A549 (cell line): ENCODE data around the gene CRB2. TPM values are rescaled to one million over a fixed set of nuclear protein-coding genes. Genes with fewer than 3 reads are reported as not detected.

Source experiments
- ATAC-seq, 2 experiments: fragments of 200-7000 bp in 1 of 2; fragments of >200 bp in 1 of 2; cut with Nextera tagmentation in 1 of 2; cut with Tn5 transposase in 1 of 2; 3 replicates each; pipeline versions ENCODE4 v1.8.0 to v1.9.1; 2018 to 2020; ENCODE audit warnings: mild to moderate bottlenecking in 1 of 2, moderate library complexity in 1 of 2
- CTCF ChIA-PET: fragments of 300-600 bp; sonication (Branson Sonifier 250); formaldehyde crosslinking; extraction: SDS; loops from one replicate; lab custom pipeline; 2021; ENCODE audit warnings: antibody characterized with exemption, inconsistent platforms; lab: Yijun Ruan, JAX
- POLR2A ChIA-PET: fragments of 350-600 bp; formaldehyde crosslinking; extraction: SDS; loops from one replicate; lab custom pipeline; 2021; ENCODE audit warnings: antibody characterized with exemption, inconsistent platforms; lab: Yijun Ruan, JAX
- DNase-seq, 2 experiments: peaks; one replicate each; pipeline versions ENCODE4 v3.0.0 to v3.0.0-alpha.2; 2011 to 2016; ENCODE audit warnings: low read depth in 1 of 2, low spot score in 1 of 2
- FAIRE-seq: peaks from 2 replicates; lab custom pipeline; 2011; peaks lifted over from hg19 to GRCh38; lab: Jason Lieb, UNC
- H3K27ac ChIP-seq, 2 experiments: fragments of >200 bp; sonication (Bioruptor Twin); formaldehyde crosslinking; 3 replicates each; pipeline ENCODE4 v1.5.1; 2016 to 2017
- H3K4me1 ChIP-seq: fragments of >200 bp; sonication (Bioruptor Twin); formaldehyde crosslinking; 3 replicates; pipeline ENCODE4 v1.6.1; 2016
- H3K4me2 ChIP-seq: fragments of >200 bp; sonication (Bioruptor Twin); formaldehyde crosslinking; 3 replicates; pipeline ENCODE4 v1.6.1; 2016
- H3K4me3 ChIP-seq: fragments of >200 bp; sonication (Bioruptor Twin); formaldehyde crosslinking; 3 replicates; pipeline ENCODE4 v1.5.1; 2016
- H3K9me3 ChIP-seq: fragments of >200 bp; sonication (Bioruptor Twin); formaldehyde crosslinking; 3 replicates; pipeline ENCODE4 v1.6.1; 2016
- ATOH8 ChIP-seq: fragments of 250-450 bp; sonication (Bioruptor Pico); IDR thresholded peaks from 2 replicates; pipeline ENCODE4 v1.5.0; 2020; ENCODE audit warnings: low read depth, mild to moderate bottlenecking, moderate library complexity
- BHLHE40 ChIP-seq: IDR thresholded peaks from 2 replicates; pipeline ENCODE4 v1.6.1; 2012; ENCODE audit warnings: low read depth, low read length, inconsistent platforms
- CEBPB ChIP-seq, 2 experiments: fragments of >200 bp in 1 of 2; sonication (Bioruptor Twin) in 1 of 2; formaldehyde crosslinking in 1 of 2; IDR thresholded peaks; 2 replicates each; pipeline ENCODE4 v1.6.1; 2012 to 2016
- CHD2 ChIP-seq: fragments of 150-350 bp; IDR thresholded peaks from 2 replicates; pipeline ENCODE4 v1.6.1; 2014; ENCODE audit warnings: low read length; ENCODE audit not compliant: partially characterized antibody
- CHD4 ChIP-seq: fragments of 200-600 bp; sonication (generic); IDR thresholded peaks from 2 replicates; pipeline ENCODE4 v1.6.1; 2016; ENCODE audit warnings: antibody characterized with exemption, mild to moderate bottlenecking, borderline replicate concordance
- E2F6 ChIP-seq: IDR thresholded peaks from 2 replicates; pipeline ENCODE4 v1.6.1; 2012; ENCODE audit warnings: low read depth, borderline replicate concordance
- EHF ChIP-seq: fragments of 250-450 bp; sonication (Bioruptor Pico); IDR thresholded peaks from 2 replicates; pipeline ENCODE4 v1.5.0; 2020; ENCODE audit warnings: mild to moderate bottlenecking
- FOSB ChIP-seq: fragments of 250-450 bp; sonication (Bioruptor Pico); IDR thresholded peaks from 2 replicates; pipeline ENCODE4 v1.5.0; 2020; ENCODE audit warnings: mild to moderate bottlenecking, moderate library complexity
- FOXS1 ChIP-seq: fragments of 250-450 bp; sonication (Bioruptor Pico); IDR thresholded peaks from 2 replicates; pipeline ENCODE4 v1.5.0; 2020; ENCODE audit warnings: mild to moderate bottlenecking, moderate library complexity
- HEYL ChIP-seq: fragments of 250-450 bp; sonication (Bioruptor Pico); IDR thresholded peaks from 2 replicates; pipeline ENCODE4 v1.8.0; 2021; ENCODE audit warnings: mild to moderate bottlenecking, moderate library complexity
- HMGXB4 ChIP-seq: fragments of 250-450 bp; sonication (Bioruptor Pico); IDR thresholded peaks from 2 replicates; pipeline ENCODE4 v1.5.0; 2021; ENCODE audit warnings: mild to moderate bottlenecking, moderate library complexity, borderline replicate concordance
- JUN ChIP-seq, 2 experiments: fragments of >200 bp; sonication (Bioruptor Twin); formaldehyde crosslinking; IDR thresholded peaks; 2 replicates in 1 of 2; 3 replicates in 1 of 2; pipeline ENCODE4 v1.6.1; 2016 to 2017
- MAFK ChIP-seq: fragments of 450-650 bp; IDR thresholded peaks from 2 replicates; pipeline ENCODE4 v1.6.1; 2014; ENCODE audit not compliant: partially characterized antibody
- MAX ChIP-seq: IDR thresholded peaks from 2 replicates; pipeline ENCODE4 v1.6.1; 2012
- MYC ChIP-seq: IDR thresholded peaks from 2 replicates; pipeline ENCODE4 v1.6.1; 2012; ENCODE audit warnings: mild to moderate bottlenecking, inconsistent platforms, low read length, improper control_type of control experiment, borderline replicate concordance
- NFE2L2 ChIP-seq: fragments of 150-350 bp; conservative IDR thresholded peaks from 2 replicates; pipeline ENCODE4 v1.6.1; 2014; ENCODE audit warnings: low read length
- NPAS2 ChIP-seq: fragments of 250-450 bp; sonication (Bioruptor Pico); IDR thresholded peaks from 2 replicates; pipeline ENCODE4 v1.8.0; 2022; ENCODE audit warnings: mild to moderate bottlenecking, moderate library complexity, borderline replicate concordance
- RAD21 ChIP-seq, 2 experiments: fragments of >200 bp in 1 of 2; sonication (Bioruptor Twin) in 1 of 2; formaldehyde crosslinking in 1 of 2; IDR thresholded peaks in 1 of 2; conservative IDR thresholded peaks in 1 of 2; 2 replicates in 1 of 2; 3 replicates in 1 of 2; pipeline ENCODE4 v1.6.1; 2012 to 2018; ENCODE audit warnings: inconsistent platforms in 1 of 2
- REST ChIP-seq: fragments of 200-600 bp; sonication (generic); IDR thresholded peaks from 2 replicates; pipeline ENCODE4 v1.6.1; 2016; ENCODE audit warnings: antibody characterized with exemption, mild to moderate bottlenecking, moderate library complexity
- RFX5 ChIP-seq: fragments of 450-650 bp; IDR thresholded peaks from 2 replicates; pipeline ENCODE4 v1.7.1; 2014; ENCODE audit warnings: antibody characterized with exemption, mild to moderate bottlenecking, moderate library complexity
- SREBF2 ChIP-seq: fragments of 450-650 bp; IDR thresholded peaks from 2 replicates; pipeline ENCODE4 v1.6.1; 2014; ENCODE audit warnings: mild to moderate bottlenecking, moderate library complexity
- ZC3H11A ChIP-seq: fragments of 450-650 bp; IDR thresholded peaks from 2 replicates; pipeline ENCODE4 v1.6.1; 2014; ENCODE audit warnings: antibody characterized with exemption, mild to moderate bottlenecking
- ZFP36 ChIP-seq: fragments of 450-650 bp; IDR thresholded peaks from 2 replicates; pipeline ENCODE4 v1.6.1; 2014; ENCODE audit warnings: borderline replicate concordance; ENCODE audit not compliant: partially characterized antibody
- ZNF302 ChIP-seq: fragments of 250-450 bp; sonication (Bioruptor Pico); IDR thresholded peaks from 2 replicates; pipeline ENCODE4 v1.9.0; 2021; ENCODE audit warnings: inconsistent platforms, mild to moderate bottlenecking, moderate library complexity
- WGBS: methylation state at CpG from one replicate; pipeline ENCODE4 v1.1.6; 2017; ENCODE audit errors: missing lambda C conversion rate; 5-methylcytosine and 5-hydroxymethylcytosine counted together
- polyA plus RNA-seq, 4 experiments: library from polyadenylated mRNA; depleted of rRNA in 3 of 4; stranded (reverse); fragments of >200 nt; fragmentation: RNase III in 1 of 4; extraction: RNeasy Plus Mini Kit Qiagen cat#74134 plus additional on column Dnase treatment in 1 of 4; gene quantifications; 2 replicates in 3 of 4; 3 replicates in 1 of 4; pipeline ENCODE4 v1.2.3, GENCODE V29; 2011 to 2017

Gene CRB2
- polyA plus RNA-seq, 2 of the 4 experiments (the other 2 are of a cell fraction): 0.01 to 0.05 TPM

- H3K27ac ChIP-seq: no peak overlapping the region
- POLR2A ChIA-PET: no interaction called here
- CTCF ChIA-PET: interaction anchor here (1.2 to 1.5 kb wide), 3 partner anchors 11 to 24 kb away, joined by 3 to 4 read pairs (median 4); no protein-coding TSS in a partner anchor
- WGBS: 91% methylated on average over 6 of the region's 6 CpGs
- no peak overlapping the region for H3K4me3 ChIP-seq
- H3K4me1 ChIP-seq: no peaks in the 10 kb centered on the region
- FAIRE-seq (no peak), ATAC-seq (no peak), DNase-seq (no peak)
- TF ChIP-seq ZFP36: peak; percentile 30
- no peak for TF ChIP-seq NPAS2
- H3K9me3 ChIP-seq: peaks cover 4% of the 10 kb centered on the region; the same call in 1 of the 3 replicates
- H3K4me2 ChIP-seq: no peak overlapping the region
These were observed 68.7 kb downstream of the CRB2 start for GRCh38 chr9:123424552-123425225.

GRCh38 chr9:123425261-123425821 lies 69.3 kb downstream of the CRB2 start:
- DNase-seq (no peak), ATAC-seq (no peak), FAIRE-seq (no peak)
- Histone ChIP-seq H3K4me1 (no peaks in the 10 kb centered on the region), H3K4me3 (no peak overlapping the region), H3K4me2 (no peak overlapping the region), H3K9me3 (peaks cover 4% of the 10 kb centered on the region; the same call in 1 of the 3 replicates), H3K27ac (no peak overlapping the region)
- CTCF ChIA-PET: interaction anchor here (0.5 to 1.6 kb wide), 4 partner anchors 11 to 419 kb away, joined by 3 to 4 read pairs (median 4); no protein-coding TSS in a partner anchor
- WGBS: 93% methylated on average over 20 of the region's 20 CpGs
- POLR2A ChIA-PET: no interaction called here
- TF ChIP-seq MAFK: no peak
- TF ChIP-seq CHD4: no peak
- no peak for TF ChIP-seq NFE2L2
- no peak for TF ChIP-seq FOXS1 (CRISPR knock-in tag)
- TF ChIP-seq JUN (IDR thresholded peaks at IDR 0.05): no peak
- TF ChIP-seq FOSB: no peak
- TF ChIP-seq BHLHE40: no peak
- no peak for TF ChIP-seq RAD21 (conservative IDR thresholded peaks at IDR 0.05 in 1 of 2, IDR thresholded peaks at IDR 0.05 in 1 of 2)
- no peak for TF ChIP-seq EHF (CRISPR knock-in tag)
- TF ChIP-seq RFX5: no peak
- TF ChIP-seq MAX: no peak
- TF ChIP-seq HEYL: no peak
- no peak for TF ChIP-seq E2F6
- TF ChIP-seq MYC: no peak
- TF ChIP-seq ZNF302: no peak

GRCh38 chr9:123425836-123426365 lies 69.9 kb downstream of the CRB2 start:
- H3K4me2 ChIP-seq: no peak overlapping the region
- no peak overlapping the region for H3K4me3 ChIP-seq
- FAIRE-seq: no peak
- 68% methylated on average over 6 of the region's 6 CpGs for WGBS
- no peak; a peak in 1 of 6 replicates for ATAC-seq
- ChIA-PET CTCF (interaction anchor here (0.8 to 1.6 kb wide), 3 partner anchors 10 to 27 kb away, joined by 3 to 4 read pairs (median 3); no protein-coding TSS in a partner anchor), POLR2A (no interaction called here)
- no peak for DNase-seq
- no peak overlapping the region for H3K27ac ChIP-seq
- H3K4me1 ChIP-seq: no peaks in the 10 kb centered on the region
- peaks cover 4% of the 10 kb centered on the region; the same call in 1 of the 3 replicates for H3K9me3 ChIP-seq
- TF ChIP-seq SREBF2: no peak
- no peak for TF ChIP-seq REST
- no peak for TF ChIP-seq ATOH8 (CRISPR knock-in tag)
- no peak for TF ChIP-seq ZC3H11A
- TF ChIP-seq HEYL: no peak
- TF ChIP-seq CEBPB (IDR thresholded peaks at IDR 0.05): no peak
- TF ChIP-seq CHD2: no peak
- no peak for TF ChIP-seq HMGXB4 (CRISPR knock-in tag)
- no peak for TF ChIP-seq RAD21 (conservative IDR thresholded peaks at IDR 0.05 in 1 of 2, IDR thresholded peaks at IDR 0.05 in 1 of 2)
